HepG2 (cell line): ENCODE data around the gene MRFAP1L1. TPM values are rescaled to one million over a fixed set of nuclear protein-coding genes. Genes with fewer than 3 reads are reported as not detected.
A peak's percentile ranks its signal among the peaks of the same experiment; 100 is the strongest.

Source experiments
- ARID5B ChIP-seq: IDR thresholded peaks from 2 replicates; pipeline ENCODE4 v1.4.0; 2020; ENCODE audit warnings: mild to moderate bottlenecking, missing genetic modification reagents
- BRCA1 ChIP-seq: sonication (generic); formaldehyde crosslinking; IDR thresholded peaks from 2 replicates; pipeline ENCODE4 v1.4.0; 2020; ENCODE audit warnings: missing genetic modification reagents
- EEA1 ChIP-seq: sonication (generic); formaldehyde crosslinking; IDR thresholded peaks from 2 replicates; pipeline ENCODE4 v1.5.1; 2020; ENCODE audit warnings: mild to moderate bottlenecking, missing genetic modification reagents, borderline replicate concordance
- MAFF ChIP-seq: IDR thresholded peaks from 2 replicates; pipeline ENCODE4 v1.6.1; 2011; ENCODE audit warnings: low read depth, low read length, improper control_type of control experiment
- POLR2A ChIP-seq, 2 experiments: IDR thresholded peaks; 2 replicates each; pipeline ENCODE4 v1.6.1; 2011; ENCODE audit warnings: low read depth in 2 of 2, low read length in 2 of 2, mild to moderate bottlenecking in 1 of 2, moderate library complexity in 1 of 2; ENCODE audit not compliant: insufficient read depth in 1 of 2
- RFX5 ChIP-seq: IDR thresholded peaks from 2 replicates; pipeline ENCODE4 v1.6.1; 2011; ENCODE audit warnings: low read depth, low read length, improper control_type of control experiment
- SNRNP70 ChIP-seq: fragments of 200-400 bp; formaldehyde crosslinking; IDR thresholded peaks from 2 replicates; pipeline ENCODE4 v1.6.1; 2017; ENCODE audit warnings: mild to moderate bottlenecking, low read depth, low read length, moderate library complexity
- SOX5 ChIP-seq: IDR thresholded peaks from 2 replicates; pipeline ENCODE4 v1.6.1; 2016; ENCODE audit warnings: borderline replicate concordance
- TOE1 ChIP-seq: sonication (generic); formaldehyde crosslinking; IDR thresholded peaks from 2 replicates; pipeline ENCODE4 v1.4.0; 2020; ENCODE audit warnings: mild to moderate bottlenecking, missing genetic modification reagents
- ZNF235 ChIP-seq: sonication (generic); formaldehyde crosslinking; IDR thresholded peaks from 2 replicates; pipeline ENCODE4 v1.8.1; 2023; ENCODE audit warnings: mild to moderate bottlenecking, missing genetic modification reagents, borderline replicate concordance
- ZNF280D ChIP-seq: sonication (generic); formaldehyde crosslinking; IDR thresholded peaks from 2 replicates; pipeline ENCODE4 v1.5.1; 2020; ENCODE audit warnings: mild to moderate bottlenecking, missing genetic modification reagents
- ZNF564 ChIP-seq: sonication (generic); formaldehyde crosslinking; IDR thresholded peaks from 2 replicates; pipeline ENCODE4 v1.8.1; 2023; ENCODE audit warnings: mild to moderate bottlenecking, missing genetic modification reagents
- ZNF709 ChIP-seq: sonication (generic); formaldehyde crosslinking; IDR thresholded peaks from 2 replicates; pipeline ENCODE4 v1.5.0; 2020; ENCODE audit warnings: mild to moderate bottlenecking, missing genetic modification reagents
- ZSCAN25 ChIP-seq: sonication (generic); formaldehyde crosslinking; IDR thresholded peaks from 2 replicates; pipeline ENCODE4 v1.8.0; 2022; ENCODE audit warnings: mild to moderate bottlenecking, missing genetic modification reagents
- polyA plus RNA-seq, 8 experiments: library from polyadenylated mRNA; depleted of rRNA in 3 of 8; stranded (reverse) in 7 of 8; unstranded in 1 of 8; fragments of >200 nt; fragmentation: Illumina TruSeq in 4 of 8; extraction: Trizol in 4 of 8; gene quantifications; 2 replicates each; pipeline versions ENCODE4 v1.2.1 to v1.2.3, GENCODE V29; 2011 to 2016; ENCODE audit warnings: low read depth in 4 of 8, missing spikeins in 1 of 8, mixed read lengths in 1 of 8; ENCODE audit not compliant: insufficient read depth in 1 of 8
- total RNA-seq, 5 experiments: library from RNA; depleted of rRNA; stranded (reverse); fragments of >200 nt; fragmentation: Illumina TruSeq; extraction: Trizol; gene quantifications; 2 replicates each; pipeline ENCODE4 v1.2.3, GENCODE V29; 2016; ENCODE audit warnings: low read depth in 1 of 5
- TF ChIP-seq, protein P1 (sequence below): IDR thresholded peaks from 2 replicates; pipeline ENCODE4 v1.6.1; 2016; ENCODE audit warnings: low read depth, missing genetic modification reagents, missing compliant biosample characterization

The MRFAP1L1 gene
- total and polyA plus RNA-seq, 2 of the 13 experiments (the other 11 are each of a cell fraction or from before 2014, with no cell fraction given): 44.8 to 76.6 TPM

DNA sequence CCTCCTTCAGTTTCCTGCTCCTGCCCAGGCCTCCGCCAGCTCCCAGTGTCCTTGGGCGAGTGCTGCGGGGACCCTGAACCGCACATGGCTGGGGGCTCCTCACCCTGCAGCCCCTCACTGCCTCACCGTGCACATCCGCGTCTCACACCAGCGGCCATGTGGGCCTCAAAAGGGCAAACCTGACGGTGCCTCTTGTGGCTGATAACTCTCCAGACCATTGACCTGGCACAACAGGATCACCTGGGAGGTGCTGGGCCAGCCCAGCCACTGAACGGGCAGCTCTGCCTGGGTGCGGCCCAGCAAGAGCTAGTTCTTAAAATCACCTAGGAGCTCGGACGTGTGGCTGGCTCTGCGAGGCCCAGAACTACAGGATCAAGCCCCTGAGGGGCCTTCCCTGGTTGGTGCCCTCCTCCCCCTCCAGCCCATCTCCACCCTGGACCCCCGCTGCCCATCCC is 20.1 kb downstream of the MRFAP1L1 start (continued):
- TF ChIP-seq, protein P1, sequence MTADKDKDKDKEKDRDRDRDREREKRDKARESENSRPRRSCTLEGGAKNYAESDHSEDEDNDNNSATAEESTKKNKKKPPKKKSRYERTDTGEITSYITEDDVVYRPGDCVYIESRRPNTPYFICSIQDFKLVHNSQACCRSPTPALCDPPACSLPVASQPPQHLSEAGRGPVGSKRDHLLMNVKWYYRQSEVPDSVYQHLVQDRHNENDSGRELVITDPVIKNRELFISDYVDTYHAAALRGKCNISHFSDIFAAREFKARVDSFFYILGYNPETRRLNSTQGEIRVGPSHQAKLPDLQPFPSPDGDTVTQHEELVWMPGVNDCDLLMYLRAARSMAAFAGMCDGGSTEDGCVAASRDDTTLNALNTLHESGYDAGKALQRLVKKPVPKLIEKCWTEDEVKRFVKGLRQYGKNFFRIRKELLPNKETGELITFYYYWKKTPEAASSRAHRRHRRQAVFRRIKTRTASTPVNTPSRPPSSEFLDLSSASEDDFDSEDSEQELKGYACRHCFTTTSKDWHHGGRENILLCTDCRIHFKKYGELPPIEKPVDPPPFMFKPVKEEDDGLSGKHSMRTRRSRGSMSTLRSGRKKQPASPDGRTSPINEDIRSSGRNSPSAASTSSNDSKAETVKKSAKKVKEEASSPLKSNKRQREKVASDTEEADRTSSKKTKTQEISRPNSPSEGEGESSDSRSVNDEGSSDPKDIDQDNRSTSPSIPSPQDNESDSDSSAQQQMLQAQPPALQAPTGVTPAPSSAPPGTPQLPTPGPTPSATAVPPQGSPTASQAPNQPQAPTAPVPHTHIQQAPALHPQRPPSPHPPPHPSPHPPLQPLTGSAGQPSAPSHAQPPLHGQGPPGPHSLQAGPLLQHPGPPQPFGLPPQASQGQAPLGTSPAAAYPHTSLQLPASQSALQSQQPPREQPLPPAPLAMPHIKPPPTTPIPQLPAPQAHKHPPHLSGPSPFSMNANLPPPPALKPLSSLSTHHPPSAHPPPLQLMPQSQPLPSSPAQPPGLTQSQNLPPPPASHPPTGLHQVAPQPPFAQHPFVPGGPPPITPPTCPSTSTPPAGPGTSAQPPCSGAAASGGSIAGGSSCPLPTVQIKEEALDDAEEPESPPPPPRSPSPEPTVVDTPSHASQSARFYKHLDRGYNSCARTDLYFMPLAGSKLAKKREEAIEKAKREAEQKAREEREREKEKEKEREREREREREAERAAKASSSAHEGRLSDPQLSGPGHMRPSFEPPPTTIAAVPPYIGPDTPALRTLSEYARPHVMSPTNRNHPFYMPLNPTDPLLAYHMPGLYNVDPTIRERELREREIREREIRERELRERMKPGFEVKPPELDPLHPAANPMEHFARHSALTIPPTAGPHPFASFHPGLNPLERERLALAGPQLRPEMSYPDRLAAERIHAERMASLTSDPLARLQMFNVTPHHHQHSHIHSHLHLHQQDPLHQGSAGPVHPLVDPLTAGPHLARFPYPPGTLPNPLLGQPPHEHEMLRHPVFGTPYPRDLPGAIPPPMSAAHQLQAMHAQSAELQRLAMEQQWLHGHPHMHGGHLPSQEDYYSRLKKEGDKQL (CRISPR knock-in tag): 0 out of 2 replicates have a peak, but pooled peaks have one; percentile 26
- TF ChIP-seq ZSCAN25 (peak; percentile 1; the same call in 1 of the 2 replicates), POLR2A (IDR thresholded peaks at IDR 0.05; ENCODE audit: insufficient read depth in 1 of 2, low read depth in 2 of 2, low read length in 2 of 2) (peak in 1 of 2 experiments; percentile 57; a peak in 2 of 4 replicates), RFX5 (no peak), BRCA1 (CRISPR knock-in tag) (no peak), ZNF709 (peak; percentile 38; the same call in 1 of the 2 replicates), ZNF235 (0 out of 2 replicates have a peak, but pooled peaks have one; percentile 20), ZNF564 (CRISPR knock-in tag) (peak; percentile 75; the same call in 1 of the 2 replicates), TOE1 (CRISPR knock-in tag) (no peak), ZNF280D (peak; percentile 8), MAFF (no peak), EEA1 (CRISPR knock-in tag) (peak; percentile 52; the same call in 1 of the 2 replicates), SNRNP70 (no peak), SOX5 (CRISPR knock-in tag) (0 out of 2 replicates have a peak, but pooled peaks have one; percentile 4), ARID5B (no peak)
